ENCODE data around the gene PRSS1. TPM values are rescaled to one million over a fixed set of nuclear protein-coding genes. Genes with fewer than 3 reads are reported as not detected.
"Not testable (repeated sequence)": the region's sequence is repeated elsewhere in the genome, so short reads cannot be mapped to it uniquely, and the experiment has no call there.

PRSS1 gene
- not detected for polyA plus RNA-seq (2012; ENCODE audit: insufficient read depth, insufficient read length)

DNA sequence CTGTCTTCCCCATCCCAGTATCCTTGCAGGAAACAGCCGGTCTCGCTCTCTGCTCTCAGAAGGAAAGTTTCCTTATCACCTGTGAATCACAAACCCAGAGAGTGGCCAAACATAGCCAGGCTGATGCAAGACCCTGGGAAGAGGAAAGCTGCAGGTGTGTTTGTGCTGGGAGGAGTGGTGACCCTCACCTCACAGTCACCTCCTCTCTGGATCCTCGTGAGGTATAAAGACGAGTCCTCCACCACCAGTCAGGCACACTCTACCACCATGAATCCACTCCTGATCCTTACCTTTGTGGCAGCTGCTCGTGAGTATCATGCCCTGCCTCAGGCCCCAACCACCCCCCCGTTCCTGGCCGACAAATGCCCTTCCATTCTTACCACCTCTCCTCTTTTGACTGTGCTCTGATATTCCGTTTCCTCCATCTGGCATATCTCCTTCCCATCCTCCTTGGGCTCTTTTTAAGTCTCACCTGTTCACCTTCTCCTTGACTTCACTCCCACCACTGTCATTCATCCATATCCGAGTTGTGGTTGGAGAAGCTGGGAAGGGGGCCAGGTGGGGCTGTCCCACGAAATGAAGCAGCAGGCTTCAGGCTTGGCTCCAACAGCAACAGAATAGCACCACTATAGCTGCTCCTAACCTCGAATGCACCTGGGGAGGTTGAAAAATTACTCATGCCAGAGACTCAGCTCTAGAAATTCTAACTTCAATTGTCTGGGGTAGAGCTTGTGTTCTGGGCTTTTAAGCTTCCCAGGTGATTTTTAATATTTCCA is at the start of gene PRSS1:
TSS of gene PRSS1 (plus strand) at position 255 of the 776 bp plus-strand sequence. CDS start at position 268, 13 bp downstream.
- no peak within 1 kb of the TSS for H3K4me3 ChIP-seq (ENCODE audit: low read length)
- no peak for DNase-seq (ENCODE audit: low read depth, low spot score)

DNA sequence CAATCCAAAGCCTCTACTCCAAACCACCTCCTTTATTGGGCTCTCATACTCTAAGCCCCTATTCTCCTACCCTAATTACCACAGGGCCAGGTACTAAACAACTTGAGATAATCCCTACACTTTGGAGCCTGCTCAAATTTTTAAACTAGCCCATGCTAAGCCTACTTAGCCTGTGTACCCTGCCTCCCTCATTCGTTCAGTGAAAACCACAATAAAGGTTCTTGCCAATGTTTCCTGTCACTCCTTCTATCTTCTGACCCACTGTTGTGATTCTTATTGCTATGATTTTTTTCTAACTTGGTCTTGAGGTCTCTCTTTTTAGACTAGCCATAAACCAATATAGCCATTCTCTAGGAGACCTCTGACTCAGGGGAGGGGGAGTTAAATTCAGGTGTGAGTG is 48.3 kb upstream of the PRSS1 start:
- H3K4me3 ChIP-seq (ENCODE audit: low read length); DNase-seq (ENCODE audit: low read depth, low spot score): not testable (repeated sequence)

DNA sequence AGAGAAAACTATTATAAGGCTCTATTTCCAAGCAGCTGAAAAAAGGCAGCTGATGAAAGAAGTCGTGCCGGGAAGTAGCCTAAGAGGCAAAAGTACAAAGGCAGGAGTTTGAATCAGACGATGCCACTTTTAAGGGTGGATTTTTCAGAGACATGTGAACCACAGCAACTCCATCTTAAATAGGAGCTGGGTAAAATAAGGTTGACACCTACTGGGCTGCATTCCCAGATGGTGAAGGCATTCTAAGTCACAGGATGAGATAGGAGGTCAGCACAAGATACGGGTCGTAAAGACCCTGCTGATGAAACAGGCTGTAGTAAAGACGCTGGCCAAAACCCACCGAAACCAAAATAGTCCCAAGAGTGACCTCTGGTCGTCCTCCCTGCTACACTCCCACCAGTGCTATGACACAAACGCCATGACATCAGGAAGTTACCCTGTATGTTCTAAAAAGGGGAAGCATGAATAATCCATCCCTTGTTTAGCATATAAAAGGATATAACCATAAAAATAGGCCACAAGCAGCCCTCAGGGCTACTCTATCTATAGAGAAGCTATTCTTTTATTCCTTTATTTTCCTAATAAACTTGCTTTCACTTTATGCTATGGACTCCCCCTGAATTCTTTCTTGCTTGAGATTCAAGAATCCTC is 45.5 kb upstream of the PRSS1 start:
- DNase-seq (ENCODE audit: low read depth, low spot score) = no peak
- no peak overlapping the region for H3K4me3 ChIP-seq (ENCODE audit: low read length)

DNA sequence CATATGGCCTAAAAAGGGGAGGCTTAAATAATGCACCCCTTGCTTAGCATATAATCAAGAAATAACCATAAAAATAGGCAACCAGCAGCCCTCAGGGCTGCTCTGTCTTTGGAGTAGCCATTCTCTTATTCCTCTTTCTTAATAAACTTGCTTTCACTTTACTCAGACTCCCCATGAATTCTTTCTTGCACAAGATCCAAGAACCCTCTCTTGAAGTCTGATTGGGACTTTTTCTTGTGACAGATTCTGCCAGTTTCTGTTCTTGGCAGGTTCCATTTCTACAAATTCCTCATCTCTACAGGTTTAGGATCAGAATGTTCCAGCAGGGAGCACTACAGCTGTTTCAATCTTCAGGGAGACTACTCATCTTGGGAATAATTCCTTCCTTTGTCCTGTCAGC is 40.5 kb upstream of the PRSS1 start:
- H3K4me3 ChIP-seq (ENCODE audit: low read length); DNase-seq (ENCODE audit: low read depth, low spot score): not testable (repeated sequence)

DNA sequence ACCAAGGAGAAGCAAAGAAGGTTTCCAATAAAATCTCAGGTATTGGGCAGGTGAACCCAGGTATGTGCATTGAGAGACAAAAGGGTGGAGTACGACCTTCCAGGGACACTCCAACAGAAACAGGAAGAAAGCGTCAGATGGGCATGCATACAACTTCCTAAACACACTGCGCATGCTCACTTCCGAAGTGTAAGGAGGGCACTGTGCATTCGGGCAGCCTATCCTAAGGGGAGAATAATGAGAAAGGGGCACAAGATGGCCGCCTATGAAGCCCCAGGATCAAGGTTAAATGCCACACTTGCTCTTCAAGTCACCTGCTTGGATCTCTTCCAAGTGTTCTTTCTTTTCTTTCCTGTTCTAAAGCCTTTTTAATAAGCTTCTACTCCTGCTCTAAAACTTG is 39.4 kb upstream of the PRSS1 start:
- no peak overlapping the region for H3K4me3 ChIP-seq (ENCODE audit: low read length)
- DNase-seq (ENCODE audit: low read depth, low spot score) = no peak

DNA sequence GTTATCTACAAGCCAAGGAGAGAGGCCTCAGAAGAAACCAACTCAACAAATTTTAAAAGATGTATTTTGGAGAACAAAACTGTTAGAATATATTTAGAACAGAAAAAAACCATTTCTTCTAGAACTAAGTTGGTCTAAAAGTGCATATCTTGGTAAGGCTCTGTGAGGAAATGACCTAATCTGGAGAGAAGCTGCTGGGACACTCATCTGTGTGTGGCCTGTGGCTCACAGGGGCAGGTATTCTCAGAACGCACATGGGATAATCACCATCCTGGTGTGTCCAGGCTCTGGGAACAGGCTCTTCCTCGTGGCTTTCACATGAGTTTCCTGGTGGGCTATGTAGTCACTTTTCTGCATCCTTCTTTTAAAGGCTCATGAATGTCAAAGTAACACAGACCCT is 38.1 kb upstream of the PRSS1 start:
- DNase-seq (ENCODE audit: low read depth, low spot score) = no peak
- H3K4me3 ChIP-seq (ENCODE audit: low read length) = no peak overlapping the region

DNA sequence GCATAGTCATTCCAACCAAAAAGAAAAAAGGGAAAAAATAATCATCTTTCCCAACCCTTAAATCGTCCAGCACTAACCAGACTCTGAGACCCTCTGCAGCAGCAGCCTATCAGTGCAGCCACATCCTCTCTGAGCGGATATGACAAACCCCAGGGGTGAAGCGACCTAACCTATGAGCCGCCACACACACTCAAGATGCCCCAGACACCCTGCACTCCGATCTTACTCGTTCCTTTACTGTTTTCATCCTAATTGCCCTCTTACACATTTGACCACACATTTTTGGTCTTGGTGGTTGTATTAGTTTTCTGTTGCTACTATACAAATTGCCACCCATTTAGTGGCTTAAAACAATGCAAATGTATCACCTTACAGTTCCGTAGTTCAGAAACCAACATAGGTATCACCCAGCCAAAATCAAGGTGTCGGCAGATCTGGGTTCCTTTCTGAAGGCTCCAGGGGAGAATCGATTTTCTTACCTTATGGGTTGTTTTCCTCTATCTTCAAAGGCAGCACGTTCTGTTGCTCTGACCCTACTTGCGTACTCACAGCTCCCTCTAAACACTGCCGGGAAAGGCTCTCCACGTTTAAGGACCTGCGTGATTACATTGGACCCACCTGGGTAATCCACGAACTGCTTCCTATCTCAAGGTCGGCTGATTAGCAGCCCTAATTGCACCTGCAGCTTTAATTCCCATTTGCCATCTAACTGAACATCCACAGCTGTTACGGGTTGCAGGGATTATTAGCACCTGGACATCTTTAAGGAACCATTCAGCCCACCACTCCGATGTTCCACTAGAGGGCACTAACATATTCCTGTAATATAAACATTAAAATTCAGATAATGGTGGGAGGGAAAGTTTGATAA is 37.3 kb upstream of the PRSS1 start:
- peak; percentile 78 for DNase-seq (ENCODE audit: low read depth, low spot score)
- peak overlapping the region; percentile 52 for H3K4me3 ChIP-seq (ENCODE audit: low read length)

DNA sequence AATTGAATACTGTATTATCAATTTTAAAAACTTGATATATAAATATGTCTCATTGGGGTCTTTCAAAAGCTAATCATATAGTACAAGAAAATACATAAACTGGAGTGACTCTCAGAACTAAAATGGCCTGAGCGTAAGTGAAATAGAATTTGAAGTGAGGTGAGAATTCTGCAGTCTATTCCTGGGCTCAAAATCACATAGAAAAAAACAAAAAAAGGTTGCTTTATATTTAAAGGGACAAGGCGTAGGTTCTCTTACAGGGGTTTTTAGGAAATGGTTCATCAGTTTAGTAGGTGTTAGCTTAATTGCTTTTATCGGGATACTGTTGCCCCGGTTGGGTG is 36.7 kb upstream of the PRSS1 start:
- no peak for DNase-seq (ENCODE audit: low read depth, low spot score)
- peak overlapping the region; percentile 52 for H3K4me3 ChIP-seq (ENCODE audit: low read length)

DNA sequence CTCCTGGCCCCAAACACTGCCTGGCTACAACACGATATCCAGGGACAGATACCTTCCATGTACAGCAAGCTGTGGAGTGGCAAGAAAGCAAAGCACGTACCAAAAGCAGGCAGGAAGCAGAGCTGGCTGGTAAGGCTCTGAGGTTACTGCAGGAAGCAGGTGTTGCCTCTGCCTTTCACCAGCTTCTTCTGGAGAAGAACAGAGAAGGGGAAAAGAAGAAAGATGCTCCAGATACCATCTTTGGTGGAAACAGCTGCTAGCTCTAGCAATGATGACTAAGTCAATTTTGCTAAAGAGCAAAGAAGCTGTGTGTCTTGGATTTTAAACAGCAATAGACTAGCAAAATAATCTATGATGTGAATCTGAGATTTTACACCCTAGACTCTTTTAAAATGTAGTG is 34.9 kb upstream of the PRSS1 start:
- H3K4me3 ChIP-seq (ENCODE audit: low read length) = peak overlapping the region; percentile 35
- peak; percentile 94 for DNase-seq (ENCODE audit: low read depth, low spot score)

DNA sequence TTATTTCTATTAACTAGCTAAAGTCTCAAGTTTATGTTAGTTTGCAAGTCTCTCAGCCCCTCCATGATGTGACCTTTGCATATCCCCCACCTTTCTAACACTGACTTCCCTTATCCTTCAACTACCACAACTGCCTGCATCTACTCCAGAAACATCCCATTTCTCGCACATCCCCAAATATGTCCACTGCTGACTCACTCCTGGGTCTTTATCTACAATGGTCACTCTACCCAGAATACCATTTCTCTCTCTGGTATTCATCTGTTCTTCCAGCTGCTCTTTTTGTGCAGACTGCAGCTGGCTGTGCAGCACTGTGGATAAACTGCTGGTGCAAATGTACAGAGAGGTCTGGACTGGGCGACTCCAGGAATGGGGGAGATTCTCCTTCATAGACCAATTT is 32.7 kb upstream of the PRSS1 start:
- peak overlapping the region; percentile 36 for H3K4me3 ChIP-seq (ENCODE audit: low read length)
- no peak for DNase-seq (ENCODE audit: low read depth, low spot score)

DNA sequence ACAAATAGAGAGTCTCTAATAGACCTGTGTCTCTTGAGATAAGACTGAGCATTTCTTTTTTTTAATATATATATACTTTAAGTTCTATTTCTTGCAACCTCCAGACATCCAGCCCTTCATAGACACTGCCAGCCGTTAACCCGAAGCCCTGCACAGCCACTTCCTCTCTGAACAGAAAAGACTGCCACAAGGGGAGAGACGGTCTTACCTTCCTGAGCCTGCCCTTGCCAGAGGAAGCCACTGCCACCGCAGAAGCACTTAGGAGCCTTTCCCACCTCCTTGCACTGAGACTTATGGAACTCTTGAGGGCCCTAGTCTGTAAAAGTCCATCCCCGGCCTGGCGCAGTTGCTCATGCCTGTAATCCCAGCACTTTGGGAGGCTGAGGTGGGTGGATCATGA is 31.8 kb upstream of the PRSS1 start:
- peak; percentile 88 for DNase-seq (ENCODE audit: low read depth, low spot score)
- peak overlapping the region; percentile 36 for H3K4me3 ChIP-seq (ENCODE audit: low read length)

DNA sequence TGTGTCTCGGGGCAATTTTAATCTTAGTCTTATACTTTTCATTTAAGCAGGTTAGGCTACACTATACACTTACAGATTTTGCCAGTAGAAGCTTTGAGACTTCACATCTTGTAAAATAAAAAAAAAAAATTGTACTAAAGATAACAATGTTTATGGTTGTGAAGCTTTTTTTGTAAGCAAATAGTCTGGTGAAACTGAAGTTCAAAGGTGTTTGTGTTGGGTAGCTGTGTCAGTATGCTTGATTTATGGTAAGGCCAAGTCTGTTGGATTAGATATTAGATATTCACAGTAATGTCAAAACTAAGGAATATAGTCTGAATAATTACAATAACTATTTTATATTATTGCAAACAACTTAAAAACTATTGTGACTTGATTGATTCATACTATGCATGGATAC is 31.0 kb upstream of the PRSS1 start:
- no peak for DNase-seq (ENCODE audit: low read depth, low spot score)

DNA sequence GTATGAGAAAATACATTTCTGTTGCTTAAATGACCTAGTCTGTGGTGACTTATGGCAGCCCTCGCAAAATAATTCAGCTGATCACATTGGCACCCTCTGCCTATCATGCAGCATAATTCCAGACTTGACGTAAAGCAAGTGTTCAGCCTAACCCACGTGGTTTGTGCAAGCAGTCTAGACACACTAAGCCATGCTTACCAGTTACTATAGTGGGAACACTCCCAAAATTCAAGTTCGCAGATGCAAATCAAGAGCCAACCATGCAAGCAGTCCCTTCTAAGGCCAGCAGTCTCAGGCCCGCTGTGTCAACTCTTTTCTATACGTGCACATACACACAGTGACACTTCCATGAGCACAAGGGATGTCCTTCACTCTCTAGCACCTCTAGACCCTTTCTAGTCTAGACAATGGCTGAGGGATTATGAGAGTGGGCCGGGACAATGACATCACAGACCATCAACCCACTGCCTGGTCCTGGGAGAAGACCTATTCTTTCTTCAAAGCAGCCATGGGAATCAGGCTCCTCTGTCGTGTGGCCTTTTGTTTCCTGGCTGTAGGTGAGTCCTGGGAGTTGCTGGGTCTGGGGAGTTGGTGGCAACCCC is 29.0 kb upstream of the PRSS1 start:
- peak; percentile 72 for DNase-seq (ENCODE audit: low read depth, low spot score)

More for the DNA sequence above, 31.0 kb upstream of the PRSS1 start:
- peak overlapping the region; percentile 36 for H3K4me3 ChIP-seq (ENCODE audit: low read length)

DNA sequence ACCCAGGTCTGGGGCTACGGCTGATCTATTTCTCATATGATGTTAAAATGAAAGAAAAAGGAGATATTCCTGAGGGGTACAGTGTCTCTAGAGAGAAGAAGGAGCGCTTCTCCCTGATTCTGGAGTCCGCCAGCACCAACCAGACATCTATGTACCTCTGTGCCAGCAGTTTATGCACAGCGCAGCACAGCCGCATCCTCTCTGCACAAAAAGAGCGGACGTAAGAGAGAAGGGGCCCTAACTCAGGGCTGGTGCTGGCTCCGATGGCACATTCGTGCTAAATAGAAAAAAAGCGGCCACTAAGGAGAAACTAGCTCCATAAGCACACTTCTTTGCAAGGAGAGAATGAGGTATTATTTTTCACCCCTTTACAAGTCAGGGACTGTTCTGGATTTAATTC is 28.3 kb upstream of the PRSS1 start:
- peak overlapping the region; percentile 62 for H3K4me3 ChIP-seq (ENCODE audit: low read length)
- DNase-seq (ENCODE audit: low read depth, low spot score) = peak; percentile 65

More for the DNA sequence above, 29.0 kb upstream of the PRSS1 start:
- H3K4me3 ChIP-seq (ENCODE audit: low read length) = peak overlapping the region; percentile 62

DNA sequence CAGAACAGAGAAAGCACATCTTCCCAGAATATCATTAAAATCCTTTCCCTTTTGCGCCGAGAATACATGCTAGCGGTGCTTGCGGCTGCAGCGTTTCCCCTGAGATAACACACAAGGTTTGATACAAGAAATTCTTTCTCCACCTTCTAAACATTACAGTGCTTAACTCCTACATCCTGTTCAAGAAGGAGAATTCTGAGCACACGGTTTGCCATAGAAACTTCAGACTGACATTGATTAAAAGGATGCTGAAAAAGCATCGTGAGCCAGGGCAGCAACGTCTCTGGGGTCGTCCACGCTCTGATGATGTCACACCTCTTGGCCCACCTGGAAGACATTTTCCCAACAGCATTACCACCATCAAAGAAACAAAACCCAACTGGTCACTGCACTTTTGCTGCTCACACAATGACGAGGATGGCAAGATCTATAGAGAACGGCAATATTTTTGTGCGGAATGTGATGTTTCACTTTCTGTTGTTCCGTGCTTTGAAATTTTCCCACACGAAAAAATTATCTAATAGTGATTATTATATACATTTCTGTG is 27.0 kb upstream of the PRSS1 start:
- peak overlapping the region; percentile 62 for H3K4me3 ChIP-seq (ENCODE audit: low read length)
- DNase-seq (ENCODE audit: low read depth, low spot score) = peak; percentile 75

DNA sequence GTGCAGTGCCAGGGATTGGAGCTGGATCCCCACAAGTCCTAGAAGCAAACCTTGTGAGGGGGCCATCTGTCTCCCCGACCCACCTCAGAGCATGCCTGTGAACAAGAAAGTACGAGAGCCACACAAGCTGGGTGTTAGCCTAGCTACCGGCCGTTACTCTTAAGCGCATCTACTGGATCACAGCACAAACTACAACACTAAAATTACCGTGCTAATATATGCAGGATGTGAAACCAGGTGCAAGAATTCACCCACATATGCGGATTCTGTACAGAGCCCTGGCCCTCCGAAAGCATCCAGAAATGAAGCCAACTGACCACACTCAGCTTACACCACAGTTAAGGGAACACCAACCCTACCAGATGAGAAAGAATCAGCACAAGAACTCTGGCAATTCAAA is 16.0 kb upstream of the PRSS1 start:
- no peak overlapping the region for H3K4me3 ChIP-seq (ENCODE audit: low read length)
- DNase-seq (ENCODE audit: low read depth, low spot score) = no peak

DNA sequence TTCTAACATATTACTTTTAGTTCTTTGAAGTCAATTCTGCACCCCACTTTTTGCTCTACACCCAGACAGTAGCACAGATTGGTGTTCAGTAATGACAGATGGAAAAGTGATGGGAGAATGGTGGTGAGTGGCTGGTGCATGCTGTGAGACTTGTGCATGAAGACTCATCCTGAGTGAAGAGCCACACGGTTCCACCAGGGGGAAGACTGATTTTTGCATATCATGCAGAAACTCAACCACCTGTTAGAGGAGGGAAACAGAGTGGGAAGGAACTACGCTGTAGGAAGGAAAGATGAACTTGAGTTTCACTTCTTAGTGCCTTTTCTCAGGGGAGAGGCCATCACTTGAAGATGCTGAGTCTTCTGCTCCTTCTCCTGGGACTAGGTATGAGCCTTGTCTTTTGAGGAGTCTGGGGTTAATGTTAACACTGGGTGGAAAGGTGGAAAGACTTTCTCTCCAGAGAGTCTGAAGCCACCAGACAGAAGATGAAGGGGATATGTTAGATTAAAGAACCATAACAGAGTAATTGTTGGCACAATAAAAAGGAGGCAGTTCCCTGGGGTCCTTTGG is 9.3 kb upstream of the PRSS1 start:
- no peak overlapping the region for H3K4me3 ChIP-seq (ENCODE audit: low read length)
- peak; percentile 54 for DNase-seq (ENCODE audit: low read depth, low spot score)

DNA sequence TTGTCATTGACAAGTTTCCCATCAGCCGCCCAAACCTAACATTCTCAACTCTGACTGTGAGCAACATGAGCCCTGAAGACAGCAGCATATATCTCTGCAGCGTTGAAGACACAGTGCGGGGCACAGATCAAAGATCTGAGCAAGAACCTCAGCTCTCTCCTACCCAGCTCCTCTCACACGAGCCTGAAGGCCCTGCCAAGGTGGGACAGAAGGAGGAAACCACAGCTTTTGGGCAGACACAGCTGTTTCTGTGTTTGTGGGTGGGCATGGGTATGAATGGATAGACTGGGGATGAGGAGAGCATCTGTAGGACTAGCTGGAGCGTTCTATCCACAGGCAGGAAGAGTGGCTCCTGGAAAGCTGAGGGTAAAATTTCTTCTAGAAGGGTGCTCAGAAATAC is 8.5 kb upstream of the PRSS1 start:
- DNase-seq (ENCODE audit: low read depth, low spot score) = peak; percentile 15
- H3K4me3 ChIP-seq (ENCODE audit: low read length) = no peak overlapping the region

DNA sequence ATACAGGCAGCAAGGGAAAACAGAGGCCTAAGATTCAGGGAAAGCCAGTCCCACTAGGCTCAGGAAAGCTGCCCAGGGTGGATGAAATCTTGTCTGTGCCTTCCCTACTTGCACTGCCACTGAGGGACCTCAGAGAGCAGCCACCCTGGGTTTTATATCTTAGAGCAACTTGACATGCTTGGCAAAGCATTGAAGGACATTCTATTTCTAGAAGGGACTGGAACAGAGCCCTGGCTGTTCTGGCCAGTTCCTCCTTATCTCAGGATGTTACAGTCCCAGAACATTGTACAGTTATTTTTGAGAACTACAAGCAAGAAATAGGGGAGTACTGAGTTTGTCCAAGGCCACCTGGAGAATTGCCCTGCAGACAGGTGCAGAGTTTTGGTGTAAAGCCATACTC is 7.3 kb upstream of the PRSS1 start:
- not testable (repeated sequence) for H3K4me3 ChIP-seq (ENCODE audit: low read length); DNase-seq (ENCODE audit: low read depth, low spot score)

All from Jurkat, Clone E6-1 (cell line).